ENCODE data around the gene GUCA1A.
"Not testable (repeated sequence)": the region's sequence is repeated elsewhere in the genome, so short reads cannot be mapped to it uniquely, and the experiment has no call there.

The GUCA1A gene

GRCh38 chr6:42179261-42179944 is 6.2 kb downstream of the GUCA1A start:
- DNase-seq, result no peak

GRCh38 chr6:42179945-42180313 is 6.8 kb downstream of the GUCA1A start:
- no peak for DNase-seq

- DNase-seq, result no peak
Observed at GRCh38 chr6:42182101-42182500, 8.9 kb downstream of the GUCA1A start.

GRCh38 chr6:42184475-42184874 is 11.3 kb downstream of the GUCA1A start:
- no peak for DNase-seq

GRCh38 chr6:42185597-42185996 is 12.4 kb downstream of the GUCA1A start:
- DNase-seq, result no peak

- DNase-seq, result no peak
Observed at GRCh38 chr6:42188406-42188805, 15.2 kb downstream of the GUCA1A start.

GRCh38 chr6:42190554-42191183 is 17.5 kb downstream of the GUCA1A start:
- DNase-seq, result peak; percentile 54

GRCh38 chr6:42192385-42192784 is 19.2 kb downstream of the GUCA1A start:
- peak; percentile 49 for DNase-seq

- peak; percentile 92 for DNase-seq
Observed at GRCh38 chr6:42193491-42193894, 20.3 kb downstream of the GUCA1A start.

GRCh38 chr6:42194056-42194455 is 20.9 kb downstream of the GUCA1A start:
- no peak for DNase-seq

- no peak for DNase-seq
Observed at GRCh38 chr6:42195415-42195814, 22.3 kb downstream of the GUCA1A start.

- DNase-seq, result peak; percentile 96
Observed at GRCh38 chr6:42197555-42198362, 24.6 kb downstream of the GUCA1A start.

GRCh38 chr6:42199106-42199981 is 26.2 kb downstream of the GUCA1A start:
- DNase-seq, result peak; percentile 84

GRCh38 chr6:42200035-42200434 is 26.9 kb downstream of the GUCA1A start:
- peak; percentile 93 for DNase-seq

- no peak for DNase-seq
Observed at GRCh38 chr6:42201382-42201781, 28.2 kb downstream of the GUCA1A start.

GRCh38 chr6:42202131-42202915 is 29.2 kb downstream of the GUCA1A start:
- not testable (repeated sequence) for DNase-seq

GRCh38 chr6:42203183-42203582 is 30.0 kb downstream of the GUCA1A start:
- DNase-seq, result no peak

GRCh38 chr6:42204768-42205282 is 31.7 kb downstream of the GUCA1A start:
- DNase-seq, result no peak

GRCh38 chr6:42207559-42207958 is 34.4 kb downstream of the GUCA1A start:
- not testable (repeated sequence) for DNase-seq

GRCh38 chr6:42210551-42210950 is 37.4 kb downstream of the GUCA1A start:
- no peak for DNase-seq

GRCh38 chr6:42211726-42212125 is 38.6 kb downstream of the GUCA1A start:
- DNase-seq, result no peak

- DNase-seq, result no peak
Observed at GRCh38 chr6:42212442-42212841, 39.3 kb downstream of the GUCA1A start.
